HG03175 (cell line): ENCODE measurements around the gene PLA2G10.
A peak's percentile ranks its signal among the peaks of the same experiment; 100 is the strongest.
"Not testable (repeated sequence)": the region's sequence is repeated elsewhere in the genome, so short reads cannot be mapped to it uniquely, and the experiment has no call there.

Experiments
- ATAC-seq: cut with Tn5 transposase; IDR thresholded peaks from one replicate; pipeline ENCODE4 v1.9.1; 2021; ENCODE audit warnings: mild to moderate bottlenecking, moderate library complexity; ENCODE audit not compliant: unreplicated experiment

Gene PLA2G10

GRCh38 chr16:14667347-14668266, 26.5 kb downstream of the PLA2G10 start:
- ATAC-seq: no peak

GRCh38 chr16:14658063-14658462, 36.0 kb downstream of the PLA2G10 start:
- ATAC-seq: no peak

- ATAC-seq: no peak
These were observed 41.4 kb downstream of the PLA2G10 start for GRCh38 chr16:14652726-14653125.

- no peak for ATAC-seq
These were observed 43.5 kb downstream of the PLA2G10 start for GRCh38 chr16:14650629-14651028.

- no peak for ATAC-seq
These were observed 44.3 kb downstream of the PLA2G10 start for GRCh38 chr16:14649816-14650215.

- no peak for ATAC-seq
These were observed 52.2 kb downstream of the PLA2G10 start for GRCh38 chr16:14641926-14642325.

- no peak for ATAC-seq
These were observed 52.9 kb downstream of the PLA2G10 start for GRCh38 chr16:14641206-14641605.

GRCh38 chr16:14640538-14640937, 53.6 kb downstream of the PLA2G10 start:
- no peak for ATAC-seq

GRCh38 chr16:14636951-14637240, 57.2 kb downstream of the PLA2G10 start:
- ATAC-seq: not testable (repeated sequence)

GRCh38 chr16:14636179-14636950, 57.7 kb downstream of the PLA2G10 start:
- not testable (repeated sequence) for ATAC-seq

GRCh38 chr16:14635395-14636165, 58.5 kb downstream of the PLA2G10 start:
- no peak for ATAC-seq

- no peak for ATAC-seq
These were observed 59.8 kb downstream of the PLA2G10 start for GRCh38 chr16:14634389-14634725.

- ATAC-seq: peak; percentile 80
These were observed 61.2 kb downstream of the PLA2G10 start, which contains the start of gene BFAR for GRCh38 chr16:14632693-14633569. BFAR (plus strand) TSS chr16:14632951; CDS start chr16:14644347, 11,396 bp downstream.

GRCh38 chr16:14630620-14631330, 63.3 kb downstream of the PLA2G10 start:
- not testable (repeated sequence) for ATAC-seq

GRCh38 chr16:14629919-14630619, 64.0 kb downstream of the PLA2G10 start, which contains the start of gene PARN:
PARN (minus strand) TSS chr16:14630260; CDS start chr16:14630125, 135 bp downstream.
- ATAC-seq: peak; percentile 50

GRCh38 chr16:14629612-14629918, 64.5 kb downstream of the PLA2G10 start:
- ATAC-seq: peak; percentile 2

GRCh38 chr16:14628806-14629611, 65.1 kb downstream of the PLA2G10 start:
- no peak for ATAC-seq

- no peak for ATAC-seq
These were observed 67.0 kb downstream of the PLA2G10 start for GRCh38 chr16:14627078-14627477.
